ENCODE measurements around the gene RCOR3. TPM values are rescaled to one million over a fixed set of nuclear protein-coding genes. Genes with fewer than 3 reads are reported as not detected.
A peak's percentile ranks its signal among the peaks of the same experiment; 100 is the strongest.

The RCOR3 gene
- total and polyA plus RNA-seq, 2 of the 8 experiments (the other 6 are each of a cell fraction or from before 2014, with no cell fraction given) = 21.4 to 36.3 TPM

DNA sequence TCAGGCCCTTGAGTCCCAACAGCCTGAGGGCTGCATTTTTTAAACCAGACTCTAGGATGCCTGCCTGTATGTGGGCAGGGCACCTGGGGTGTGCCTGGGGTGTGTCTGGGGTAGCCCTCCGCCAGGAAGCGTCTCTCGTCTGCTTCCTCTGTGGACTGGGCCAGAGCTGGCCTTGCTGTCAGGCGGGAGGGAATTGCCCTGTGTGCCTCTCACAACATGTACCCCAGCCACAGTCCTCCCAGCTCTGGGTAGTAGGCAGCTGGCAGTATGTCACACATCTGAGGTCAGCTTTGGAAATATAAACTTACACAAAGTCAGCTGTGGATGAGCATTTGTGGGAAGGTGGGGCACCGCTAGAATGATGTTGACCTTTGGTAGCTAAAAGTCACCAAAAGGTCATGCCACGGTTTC, 80.5 kb downstream of the RCOR3 start:
- no peak for FAIRE-seq
- peak in 1 of 2 experiments; percentile 41 for DNase-seq (ENCODE audit: low read depth in 1 of 2, low spot score in 2 of 2)
- POLR2A ChIA-PET (ENCODE audit: partially characterized antibody) = interaction anchor here (0.6 to 1.2 kb wide), 3 partner anchors 13 to 69 kb away, joined by 3 to 4 read pairs (median 4); partner anchors contain the start of gene TRAF5
- TF ChIP-seq POLR2AphosphoS5 (IDR thresholded peaks at IDR 0.05; ENCODE audit: low read depth, low read length) = no peak
- TF ChIP-seq NANOG (IDR thresholded peaks at IDR 0.05; ENCODE audit: insufficient read depth, low read depth, low read length, poor library complexity, severe bottlenecking) = no peak
- TF ChIP-seq, protein P1, sequence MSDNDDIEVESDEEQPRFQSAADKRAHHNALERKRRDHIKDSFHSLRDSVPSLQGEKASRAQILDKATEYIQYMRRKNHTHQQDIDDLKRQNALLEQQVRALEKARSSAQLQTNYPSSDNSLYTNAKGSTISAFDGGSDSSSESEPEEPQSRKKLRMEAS (IDR thresholded peaks at IDR 0.05) = no peak
- TF ChIP-seq SP2 (IDR thresholded peaks at IDR 0.05; ENCODE audit: low read length) = no peak
- TF ChIP-seq FOSL1 (IDR thresholded peaks at IDR 0.05; ENCODE audit: insufficient read depth, low read depth, low read length) = no peak
- TF ChIP-seq EZH2 (IDR thresholded peaks at IDR 0.05; ENCODE audit: low read depth, low read length, severe bottlenecking) = no peak
- no peak for TF ChIP-seq JUND (IDR thresholded peaks at IDR 0.05; ENCODE audit: low read length)
- TF ChIP-seq, protein P2, sequence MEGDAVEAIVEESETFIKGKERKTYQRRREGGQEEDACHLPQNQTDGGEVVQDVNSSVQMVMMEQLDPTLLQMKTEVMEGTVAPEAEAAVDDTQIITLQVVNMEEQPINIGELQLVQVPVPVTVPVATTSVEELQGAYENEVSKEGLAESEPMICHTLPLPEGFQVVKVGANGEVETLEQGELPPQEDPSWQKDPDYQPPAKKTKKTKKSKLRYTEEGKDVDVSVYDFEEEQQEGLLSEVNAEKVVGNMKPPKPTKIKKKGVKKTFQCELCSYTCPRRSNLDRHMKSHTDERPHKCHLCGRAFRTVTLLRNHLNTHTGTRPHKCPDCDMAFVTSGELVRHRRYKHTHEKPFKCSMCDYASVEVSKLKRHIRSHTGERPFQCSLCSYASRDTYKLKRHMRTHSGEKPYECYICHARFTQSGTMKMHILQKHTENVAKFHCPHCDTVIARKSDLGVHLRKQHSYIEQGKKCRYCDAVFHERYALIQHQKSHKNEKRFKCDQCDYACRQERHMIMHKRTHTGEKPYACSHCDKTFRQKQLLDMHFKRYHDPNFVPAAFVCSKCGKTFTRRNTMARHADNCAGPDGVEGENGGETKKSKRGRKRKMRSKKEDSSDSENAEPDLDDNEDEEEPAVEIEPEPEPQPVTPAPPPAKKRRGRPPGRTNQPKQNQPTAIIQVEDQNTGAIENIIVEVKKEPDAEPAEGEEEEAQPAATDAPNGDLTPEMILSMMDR (IDR thresholded peaks at IDR 0.05; ENCODE audit: control extremely low read depth in 1 of 3, insufficient read depth in 1 of 3, low read depth in 1 of 3, low read length in 3 of 3) = no peak
- no peak for TF ChIP-seq KDM4A (IDR thresholded peaks at IDR 0.05; ENCODE audit: low read depth, low read length, severe bottlenecking)
- no peak for TF ChIP-seq EP300 (IDR thresholded peaks at IDR 0.05; ENCODE audit: borderline replicate concordance in 1 of 2, low read depth in 2 of 2, low read length in 2 of 2)

More for the DNA sequence above, 80.5 kb downstream of the RCOR3 start:
- no peak overlapping the region for H2BK15ac ChIP-seq (ENCODE audit: low read length)
- H3K9ac ChIP-seq (replicated peaks in 1 of 4; ENCODE audit: extremely low read depth in 1 of 4, low read depth in 3 of 4, low read length in 3 of 4) = no peak overlapping the region
- H3K18ac ChIP-seq (ENCODE audit: extremely low read depth, low read length) = no peak overlapping the region
- no peak overlapping the region for H2BK20ac ChIP-seq (ENCODE audit: low read length)
- CTCF ChIA-PET (ENCODE audit: partially characterized antibody) = interaction anchor here (0.6 to 3.1 kb wide), 6 partner anchors 11 to 174 kb away, joined by 3 to 19 read pairs (median 8); partner anchors contain the start of gene TRAF5
- H4K8ac ChIP-seq (ENCODE audit: extremely low read depth, insufficient read depth, low read length) = no peak overlapping the region
- H2AFZ ChIP-seq (ENCODE audit: low read length) = no peak overlapping the region
- H2BK5ac ChIP-seq (ENCODE audit: low read depth, low read length) = no peak overlapping the region
- no peak overlapping the region for H2AK5ac ChIP-seq (ENCODE audit: low read depth, low read length)
- H3K4me1 ChIP-seq (replicated peaks in 1 of 4; ENCODE audit: control insufficient read depth in 3 of 4, insufficient read depth in 4 of 4, low read length in 3 of 4) = peaks cover 0 to 4% (median 4%) of the 10 kb centered on the region in 4 experiments; a peak in 6 of 7 replicates
- H4K20me1 ChIP-seq (replicated peaks in 1 of 2; ENCODE audit: control insufficient read depth in 1 of 2, insufficient read depth in 2 of 2, low read length in 2 of 2) = peaks cover 0 to 10% of the 10 kb centered on the region in 2 experiments
- H3K14ac ChIP-seq (ENCODE audit: insufficient read length) = no peak overlapping the region
- H2BK120ac ChIP-seq (replicated peaks; ENCODE audit: low read depth, low read length) = no peak overlapping the region
- H2BK12ac ChIP-seq (ENCODE audit: low read depth, low read length) = no peak overlapping the region
- peaks cover 0 to 48% of the 10 kb centered on the region in 2 experiments; a peak in 2 of 4 replicates for H3K79me2 ChIP-seq (ENCODE audit: control insufficient read depth in 1 of 2, insufficient read depth in 2 of 2, low read length in 2 of 2)
- H3K4me3 ChIP-seq (ENCODE audit: extremely low read depth in 1 of 4, insufficient read depth in 2 of 4, low read depth in 3 of 4, low read length in 4 of 4) = no peak overlapping the region
- no peak overlapping the region for H3K4ac ChIP-seq (replicated peaks; ENCODE audit: insufficient read length, low read depth, low read length)
- no peak overlapping the region for H3K56ac ChIP-seq (replicated peaks; ENCODE audit: insufficient read length, low read depth, low read length)
- H3K23ac ChIP-seq (ENCODE audit: insufficient read length) = no peak overlapping the region
- H4K5ac ChIP-seq (ENCODE audit: insufficient read length, low read depth, low read length) = no peak overlapping the region
- no peaks in the 10 kb centered on the region for H3K9me3 ChIP-seq (ENCODE audit: insufficient read depth in 2 of 2, low read depth in 1 of 2, low read length in 1 of 2)
- no peak overlapping the region for H3K4me2 ChIP-seq (ENCODE audit: insufficient read depth in 1 of 2, low read depth in 2 of 2, low read length in 2 of 2)
- no peak overlapping the region for H4K91ac ChIP-seq (replicated peaks; ENCODE audit: insufficient read length, low read length)
- H3K36me3 ChIP-seq (ENCODE audit: control insufficient read depth in 2 of 4, insufficient read depth in 4 of 4, low read length in 3 of 4) = no peaks in the 10 kb centered on the region
- peaks cover 7% of the 10 kb centered on the region; the same call in 1 of the 2 replicates for H3K79me1 ChIP-seq (ENCODE audit: low read depth, low read length)
- no peaks in the 10 kb centered on the region for H3K23me2 ChIP-seq (ENCODE audit: low read depth, low read length)
- 93% methylated on average over 6 of the region's 6 CpGs; no CpG with 5 or more reads in 1 of the 2 experiments for WGBS, 2 experiments (ENCODE audit: extremely low coverage in 1 of 2, insufficient coverage in 1 of 2, insufficient read length in 1 of 2, insufficient replicate concordance in 2 of 2, low coverage in 1 of 2, low lambda C conversion rate in 2 of 2, missing lambda C conversion rate in 1 of 2)
- no peaks in the 10 kb centered on the region for H3K27me3 ChIP-seq (replicated peaks in 1 of 4; ENCODE audit: control insufficient read depth in 3 of 4, extremely low read depth in 1 of 4, insufficient read depth in 3 of 4, low read length in 3 of 4)
- no peak overlapping the region for H3K27ac ChIP-seq (ENCODE audit: low read depth, low read length)
